GM18508 (cell line): Measurements from ENCODE around the gene DDA1.
A peak's percentile ranks its signal among the peaks of the same experiment; 100 is the strongest.
"Not testable (repeated sequence)": the region's sequence is repeated elsewhere in the genome, so short reads cannot be mapped to it uniquely, and the experiment has no call there.

Source experiments
- ATAC-seq: cut with Tn5 transposase; IDR thresholded peaks from one replicate; pipeline ENCODE4 v1.9.1; 2021; ENCODE audit warnings: moderate number of reproducible peaks; ENCODE audit not compliant: insufficient read depth, unreplicated experiment

The DDA1 gene

DNA sequence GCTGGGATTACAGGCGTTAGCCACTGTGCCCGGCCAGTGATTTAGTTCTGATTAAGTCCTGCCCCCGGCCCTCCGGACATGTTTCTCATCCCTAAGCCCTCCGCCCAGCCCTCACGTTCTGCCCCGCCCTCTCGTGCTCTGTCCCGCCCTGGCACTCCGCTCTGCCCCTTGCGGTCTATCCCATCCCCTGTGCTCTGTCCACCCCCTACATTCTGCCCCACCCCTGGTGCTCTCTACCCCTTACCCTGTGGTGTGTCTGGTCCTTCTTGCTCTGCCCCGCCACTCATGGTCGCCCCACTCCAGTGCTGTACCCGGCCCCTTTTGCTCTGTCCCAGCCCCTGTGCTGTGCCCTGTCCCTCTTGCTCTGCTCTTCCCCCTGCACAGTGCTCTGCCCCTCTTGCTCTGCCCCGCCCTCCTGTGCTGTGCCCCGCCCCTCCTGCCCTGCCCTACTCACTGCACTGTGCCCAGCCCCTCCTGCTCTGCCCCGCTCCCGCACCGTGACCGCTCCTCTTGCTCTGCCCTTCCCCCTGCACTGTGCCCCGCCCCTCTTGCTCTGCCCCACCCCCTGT is 31.0 kb downstream of the DDA1 start:
- no peak for ATAC-seq

GRCh38 chr19:17340871-17341357 is 31.6 kb downstream of the DDA1 start:
- ATAC-seq, result no peak

DNA sequence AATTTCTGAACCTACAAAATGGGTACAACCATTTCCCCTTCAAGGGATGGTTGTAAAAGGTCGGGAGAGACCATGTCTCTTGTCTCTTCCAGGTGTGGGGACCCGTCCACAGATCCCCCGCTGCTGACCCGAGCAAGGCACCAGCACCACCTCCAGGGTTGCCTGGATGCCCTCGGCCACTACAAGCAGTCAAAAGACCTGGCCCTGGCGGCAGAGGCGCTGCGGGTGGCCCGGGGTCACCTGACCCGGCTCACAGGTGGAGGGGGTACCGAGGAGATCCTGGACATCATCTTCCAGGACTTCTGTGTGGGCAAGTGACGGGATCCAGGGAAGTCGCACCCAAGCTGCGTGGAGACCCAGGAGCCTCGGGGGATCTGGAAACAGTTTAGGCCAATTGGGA is 32.0 kb downstream of the DDA1 start:
- ATAC-seq, result no peak

DNA sequence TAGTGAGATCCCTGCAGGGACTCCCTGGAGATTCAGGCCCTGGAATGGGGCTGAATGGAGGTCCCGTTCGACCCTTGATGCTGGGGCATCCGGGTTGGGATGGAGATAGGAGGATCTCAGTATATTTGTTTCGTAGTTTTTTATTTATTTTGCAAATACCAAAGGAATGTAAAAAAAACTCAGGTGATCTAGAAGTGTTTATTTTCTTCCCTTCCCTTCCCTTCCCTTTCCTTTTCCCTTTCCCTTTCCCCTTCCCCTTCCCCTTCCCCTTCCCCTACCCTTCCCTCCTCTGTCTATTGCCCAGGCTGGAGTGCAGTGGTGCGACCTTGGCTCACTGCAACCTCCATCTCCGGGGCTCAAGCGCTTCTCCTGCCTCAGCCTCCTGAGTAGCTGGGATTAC is 32.5 kb downstream of the DDA1 start:
- ATAC-seq, result no peak

- ATAC-seq, result no peak
Observed at GRCh38 chr19:17346109-17346671, 36.8 kb downstream of the DDA1 start.

GRCh38 chr19:17347361-17347760 is 38.0 kb downstream of the DDA1 start:
- no peak for ATAC-seq

DNA sequence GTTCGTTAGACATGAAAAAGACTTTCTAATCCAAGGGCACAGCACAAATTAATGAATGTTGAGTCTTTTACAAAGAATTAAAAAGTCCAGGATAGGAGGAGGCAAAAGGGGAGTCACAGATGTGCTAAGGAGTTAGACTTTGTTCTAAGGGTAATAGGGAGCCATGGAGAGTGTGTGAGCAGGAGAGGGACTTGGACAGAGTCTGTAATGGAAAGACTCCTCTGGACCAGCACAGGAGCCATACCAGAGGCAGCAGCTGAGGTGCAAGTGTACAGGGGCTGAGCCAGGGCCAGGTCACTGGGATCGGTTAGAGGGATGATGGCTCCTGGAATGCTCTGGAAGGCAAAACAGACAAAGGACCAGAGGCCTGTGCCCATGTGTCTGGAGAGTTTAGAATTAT is 38.5 kb downstream of the DDA1 start:
- no peak for ATAC-seq

DNA sequence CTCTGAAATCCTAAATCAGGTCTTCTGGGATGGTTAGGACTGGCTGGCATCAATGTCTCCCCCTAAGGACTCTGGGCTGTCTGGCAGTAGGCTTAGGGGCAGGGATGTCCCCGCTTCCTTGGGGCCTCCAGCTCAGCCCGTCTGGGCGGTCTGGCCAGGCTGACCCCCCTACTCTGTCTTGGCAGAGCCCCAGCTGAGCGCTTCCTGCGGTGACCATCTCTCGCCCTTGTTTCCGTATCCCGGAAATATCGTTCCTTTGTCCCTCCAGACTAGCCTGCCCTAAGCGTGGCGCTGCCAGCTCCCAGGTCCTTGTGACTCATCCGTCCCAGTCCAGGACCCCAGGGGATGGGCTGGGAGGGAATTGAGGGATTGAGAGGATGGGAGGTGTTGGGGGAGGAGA is 39.3 kb downstream of the DDA1 start:
- ATAC-seq, result no peak

DNA sequence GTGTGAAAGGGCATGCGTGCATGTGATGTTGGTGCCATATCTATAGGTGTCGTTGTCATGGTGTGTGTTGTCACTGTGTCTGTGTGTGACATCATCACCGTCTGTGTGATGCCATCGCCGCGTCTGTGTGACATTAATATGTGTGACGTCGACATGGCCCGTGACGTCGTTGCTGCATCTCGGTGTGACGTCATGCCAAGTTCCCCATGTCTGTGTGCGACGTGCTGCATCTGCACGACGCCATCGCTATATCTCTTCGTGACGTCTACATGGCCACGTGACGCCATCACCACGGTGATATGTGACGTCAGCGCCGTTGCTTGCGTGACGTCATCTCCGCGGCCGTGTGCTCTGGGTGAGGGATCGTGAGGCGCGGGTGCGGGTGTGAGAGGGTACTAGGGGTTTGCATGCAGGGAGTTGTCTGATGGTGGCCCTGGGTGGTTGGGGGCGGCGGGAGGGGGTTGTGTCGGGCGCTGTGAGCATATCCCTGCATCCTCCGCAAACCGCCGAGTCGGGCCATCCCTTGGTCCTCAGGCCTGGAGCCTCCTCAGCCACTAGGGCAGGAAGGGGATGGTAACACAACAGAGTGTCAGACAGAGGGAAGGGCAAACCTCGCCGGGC is 42.6 kb downstream of the DDA1 start:
- ATAC-seq, result no peak

GRCh38 chr19:17352608-17353280 is 43.4 kb downstream of the DDA1 start:
- no peak for ATAC-seq

- ATAC-seq, result no peak
Observed at GRCh38 chr19:17353386-17353785, 44.0 kb downstream of the DDA1 start.

DNA sequence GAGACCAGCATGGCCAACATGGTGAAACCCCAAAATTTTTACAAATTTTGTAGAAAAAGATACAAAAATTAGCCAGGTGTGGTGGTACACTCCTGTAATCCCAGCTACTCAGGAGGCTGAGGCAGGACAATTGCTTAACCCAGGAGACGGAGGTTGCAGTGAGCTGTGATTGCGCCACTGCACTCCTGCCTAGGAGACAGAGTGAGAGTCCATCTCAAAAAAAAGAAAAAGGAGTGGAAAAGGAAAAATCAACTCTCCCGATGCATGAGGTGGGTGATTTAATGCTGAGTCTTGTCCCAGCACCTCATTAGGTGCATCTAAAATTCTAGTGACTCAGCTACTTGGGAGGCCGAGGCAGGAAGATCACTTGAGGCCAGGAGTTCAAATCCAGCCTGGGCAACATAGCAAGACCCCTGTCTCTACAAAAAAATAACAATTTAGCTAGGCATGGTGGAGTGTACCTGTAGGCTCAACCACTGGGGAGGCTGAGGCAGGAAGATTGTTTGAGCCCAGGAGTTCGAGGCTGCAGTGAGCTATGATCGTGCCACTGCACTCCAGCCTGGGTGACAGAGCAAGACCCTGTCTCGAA is 47.8 kb downstream of the DDA1 start:
- no peak for ATAC-seq

DNA sequence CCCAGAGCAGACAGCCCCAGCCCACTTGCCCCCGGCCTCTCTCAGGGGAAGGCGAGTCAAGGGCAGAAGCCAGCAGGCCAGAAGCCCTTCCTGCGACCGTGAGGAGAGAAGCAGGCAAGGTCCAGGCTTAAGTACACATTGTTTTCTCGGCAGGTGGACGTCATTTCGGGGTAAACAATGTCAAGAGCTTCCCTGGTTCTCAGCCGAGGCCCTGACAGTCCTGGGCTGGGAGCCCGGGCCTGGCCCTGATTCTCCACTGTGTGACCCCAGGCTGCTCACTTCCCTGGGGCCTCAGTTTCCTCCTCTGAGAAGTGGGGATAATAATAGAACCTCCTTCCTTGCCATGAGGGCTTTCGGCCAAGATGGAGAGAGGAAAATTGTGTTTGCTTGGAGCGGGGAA is 48.4 kb downstream of the DDA1 start:
- ATAC-seq, result no peak

DNA sequence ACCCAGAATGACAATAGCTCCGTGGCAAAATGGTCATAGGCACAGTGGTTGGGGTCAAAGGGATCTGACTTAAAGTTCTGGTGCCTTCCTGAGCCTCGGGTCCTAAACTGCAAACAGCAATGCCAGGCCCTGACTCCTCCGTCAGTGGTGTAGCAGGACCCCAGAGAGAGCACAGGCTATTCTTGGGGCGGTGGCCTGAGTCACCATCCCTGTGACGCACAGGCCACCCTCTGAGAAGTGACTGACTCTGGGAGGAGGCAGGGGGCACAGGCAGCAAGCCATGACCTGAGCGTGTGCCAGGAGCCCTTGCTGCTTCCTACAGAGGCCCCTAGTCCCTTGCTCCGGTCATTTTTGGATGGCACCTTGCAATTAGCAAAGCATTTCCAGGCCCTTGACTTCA is 49.0 kb downstream of the DDA1 start:
- no peak for ATAC-seq

DNA sequence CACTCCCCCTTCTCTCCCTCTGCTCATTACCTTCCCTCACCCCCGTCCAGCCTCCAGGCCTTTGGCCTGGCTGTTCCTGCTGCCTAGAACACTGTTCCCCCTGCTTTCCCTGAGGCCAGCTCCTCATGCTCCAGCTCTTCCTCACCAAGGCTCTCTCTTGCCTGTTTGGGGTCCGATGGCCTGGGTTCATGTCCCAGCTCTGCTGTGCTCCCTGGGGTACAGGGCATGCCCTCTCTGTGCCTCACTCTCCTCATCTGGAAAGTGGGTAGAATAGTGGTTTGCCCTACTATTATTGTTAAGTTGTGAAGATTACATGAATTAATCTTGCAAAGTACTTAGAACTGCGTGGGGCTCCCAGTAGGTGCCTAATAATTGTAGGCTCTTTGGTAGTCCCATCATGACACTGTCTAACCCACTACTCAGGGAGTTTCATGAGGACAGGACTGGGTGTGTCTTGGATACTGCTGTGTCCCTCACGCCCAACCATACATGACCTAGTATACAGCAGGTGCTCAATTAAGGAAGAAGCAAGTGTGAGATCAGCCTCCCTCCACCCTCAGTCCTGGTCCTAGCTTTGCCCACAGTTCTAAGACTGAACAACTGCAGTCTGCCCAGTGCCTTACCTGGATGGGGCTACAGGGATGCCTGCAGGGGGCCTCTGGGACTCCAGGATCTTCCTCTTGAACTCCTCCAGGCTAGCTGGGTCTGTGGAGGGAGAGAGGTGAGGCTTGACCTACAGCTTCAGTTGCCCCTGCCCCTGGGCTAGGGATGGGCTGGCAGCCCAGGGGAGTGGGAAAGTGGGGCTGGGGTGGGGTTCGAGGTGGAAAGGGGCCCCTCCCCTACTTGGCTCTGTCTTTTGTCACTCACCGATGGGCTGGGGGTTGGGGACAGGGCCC is 50.8 kb downstream of the DDA1 start:
- ATAC-seq, result no peak

- ATAC-seq, result not testable (repeated sequence)
Observed at GRCh38 chr19:17363852-17364605, 54.7 kb downstream of the DDA1 start.

GRCh38 chr19:17365361-17365760 is 56.0 kb downstream of the DDA1 start:
- ATAC-seq, result no peak

- peak; percentile 71 for ATAC-seq
Observed at GRCh38 chr19:17370026-17370587, 60.7 kb downstream of the DDA1 start.
